Fibroblast of lung (primary cell): ENCODE measurements around the gene WARS2. TPM values are rescaled to one million over a fixed set of nuclear protein-coding genes. Genes with fewer than 3 reads are reported as not detected.
A peak's percentile ranks its signal among the peaks of the same experiment; 100 is the strongest.

ENCODE experiments used
- DNase-seq, 2 donors: peaks; one replicate each; pipeline versions ENCODE4 v3.0.0 to v3.0.0-alpha.2; 2010; ENCODE audit warnings: low read depth in 2 of 2
- H2AFZ ChIP-seq: 2 replicates; pipeline ENCODE4 v1.5.1; 2012; ENCODE audit warnings: low read length, control low read depth, inconsistent platforms
- H3K27ac ChIP-seq: 2 replicates; pipeline ENCODE4 v1.5.1; 2011; ENCODE audit warnings: low read length, control low read depth; ENCODE audit not compliant: insufficient read depth
- H3K27me3 ChIP-seq: 2 replicates; pipeline ENCODE4 v1.5.1; 2011; ENCODE audit warnings: mild to moderate bottlenecking, low read length; ENCODE audit not compliant: control insufficient read depth, insufficient read depth
- H3K36me3 ChIP-seq: 2 replicates; pipeline ENCODE4 v1.5.1; 2011; ENCODE audit warnings: low read length; ENCODE audit not compliant: control insufficient read depth, insufficient read depth
- H3K4me1 ChIP-seq: 2 replicates; pipeline ENCODE4 v1.5.1; 2011; ENCODE audit warnings: low read length; ENCODE audit not compliant: control insufficient read depth, insufficient read depth; ENCODE audit errors: extremely low read depth
- H3K4me2 ChIP-seq: 2 replicates; pipeline ENCODE4 v1.5.1; 2011; ENCODE audit warnings: low read length, control low read depth; ENCODE audit not compliant: insufficient read depth; ENCODE audit errors: extremely low read depth
- H3K4me3 ChIP-seq, 4 experiments: fragments of 200-600 bp in 1 of 4; sonication (generic) in 1 of 4; replicated peaks in 1 of 4; 2 replicates each; pipeline ENCODE4 v1.5.1; 2011 to 2016; ENCODE audit warnings: low read length in 4 of 4, low read depth in 3 of 4, mild to moderate bottlenecking in 3 of 4, control low read depth in 2 of 4, inconsistent platforms in 1 of 4, mixed read lengths in 1 of 4; ENCODE audit not compliant: insufficient read depth in 1 of 4; ENCODE audit errors: control extremely low read depth in 1 of 4
- H3K79me2 ChIP-seq: 2 replicates; pipeline ENCODE4 v1.5.1; 2012; ENCODE audit warnings: mild to moderate bottlenecking, low read length, inconsistent platforms; ENCODE audit not compliant: control insufficient read depth, insufficient read depth
- H3K9ac ChIP-seq: 2 replicates; pipeline ENCODE4 v1.5.1; 2011; ENCODE audit warnings: mild to moderate bottlenecking, low read length, control low read depth; ENCODE audit not compliant: insufficient read depth
- H3K9me3 ChIP-seq: 2 replicates; pipeline ENCODE4 v1.5.1; 2012; ENCODE audit warnings: low read depth, low read length; ENCODE audit not compliant: control insufficient read depth, insufficient read depth
- H4K20me1 ChIP-seq: 2 replicates; pipeline ENCODE4 v1.5.1; 2011; ENCODE audit warnings: low read length; ENCODE audit not compliant: control insufficient read depth, insufficient read depth; ENCODE audit errors: extremely low read depth
- EZH2 ChIP-seq: IDR thresholded peaks from 2 replicates; pipeline ENCODE4 v1.5.1; 2012; ENCODE audit warnings: low read length, control low read depth, mild to moderate bottlenecking; ENCODE audit errors: missing control alignments
- polyA plus RNA-seq, 2 donors: library from polyadenylated mRNA; depleted of rRNA in 1 of 2; stranded (reverse) in 1 of 2; unstranded in 1 of 2; fragments of >200 nt; gene quantifications; 2 replicates each; pipeline ENCODE4 v1.2.1, GENCODE V29; 2011 to 2012; ENCODE audit warnings: missing spikeins in 1 of 2
- total RNA-seq: library from RNA; depleted of rRNA; stranded (reverse); fragments of >200 nt; gene quantifications from 2 replicates; pipeline ENCODE4 v1.2.1, GENCODE V29; 2014
- TF ChIP-seq, protein P1 (sequence below), 2 donors: IDR thresholded peaks in 1 of 2; conservative IDR thresholded peaks in 1 of 2; 1 replicate in 1 of 2; 2 replicates in 1 of 2; pipeline ENCODE4 v1.5.1; 2011 to 2012; ENCODE audit warnings: low read length in 2 of 2, control low read depth in 1 of 2, inconsistent platforms in 1 of 2, low read depth in 1 of 2, mild to moderate bottlenecking in 1 of 2

The WARS2 gene
- total and polyA plus RNA-seq, 2 donors (not counting 1 experiment from before 2014, with no cell fraction given): 13.3 to 20.3 TPM

DNA sequence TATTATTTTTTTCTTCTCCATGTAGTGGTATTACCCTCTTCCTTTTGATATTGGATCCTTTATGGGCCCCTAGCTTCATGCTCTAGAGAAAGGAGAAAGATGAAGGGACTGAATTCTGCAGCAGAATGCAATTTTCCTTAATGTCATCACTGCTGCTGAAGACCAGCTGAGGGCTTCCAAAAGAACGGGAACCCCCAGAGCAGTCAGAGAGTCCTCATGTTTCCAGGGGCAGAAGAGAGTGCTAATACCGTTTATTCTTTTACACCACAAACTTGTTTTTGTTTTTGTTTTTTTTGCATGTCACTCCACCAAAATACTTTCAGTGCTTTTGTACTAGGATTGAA lies 131.2 kb downstream of the WARS2 start:
- no peaks in the 10 kb centered on the region for H3K79me2 ChIP-seq
- H3K4me3 ChIP-seq: no peak overlapping the region
- H4K20me1 ChIP-seq: no peaks in the 10 kb centered on the region
- H3K4me1 ChIP-seq: peaks cover 2% of the 10 kb centered on the region
- no peak overlapping the region for H3K27ac ChIP-seq
- TF ChIP-seq EZH2: no peak
- TF ChIP-seq, protein P1, sequence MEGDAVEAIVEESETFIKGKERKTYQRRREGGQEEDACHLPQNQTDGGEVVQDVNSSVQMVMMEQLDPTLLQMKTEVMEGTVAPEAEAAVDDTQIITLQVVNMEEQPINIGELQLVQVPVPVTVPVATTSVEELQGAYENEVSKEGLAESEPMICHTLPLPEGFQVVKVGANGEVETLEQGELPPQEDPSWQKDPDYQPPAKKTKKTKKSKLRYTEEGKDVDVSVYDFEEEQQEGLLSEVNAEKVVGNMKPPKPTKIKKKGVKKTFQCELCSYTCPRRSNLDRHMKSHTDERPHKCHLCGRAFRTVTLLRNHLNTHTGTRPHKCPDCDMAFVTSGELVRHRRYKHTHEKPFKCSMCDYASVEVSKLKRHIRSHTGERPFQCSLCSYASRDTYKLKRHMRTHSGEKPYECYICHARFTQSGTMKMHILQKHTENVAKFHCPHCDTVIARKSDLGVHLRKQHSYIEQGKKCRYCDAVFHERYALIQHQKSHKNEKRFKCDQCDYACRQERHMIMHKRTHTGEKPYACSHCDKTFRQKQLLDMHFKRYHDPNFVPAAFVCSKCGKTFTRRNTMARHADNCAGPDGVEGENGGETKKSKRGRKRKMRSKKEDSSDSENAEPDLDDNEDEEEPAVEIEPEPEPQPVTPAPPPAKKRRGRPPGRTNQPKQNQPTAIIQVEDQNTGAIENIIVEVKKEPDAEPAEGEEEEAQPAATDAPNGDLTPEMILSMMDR (conservative IDR thresholded peaks at IDR 0.05 in 1 of 2, IDR thresholded peaks at IDR 0.05 in 1 of 2; ENCODE audit: low read depth in 1 of 2, low read length in 2 of 2): no peak
- no peak for DNase-seq
- no peak overlapping the region for H3K4me2 ChIP-seq
- H3K27me3 ChIP-seq: peaks cover 40% of the 10 kb centered on the region
- no peak overlapping the region for H2AFZ ChIP-seq
- no peaks in the 10 kb centered on the region for H3K9me3 ChIP-seq
- H3K36me3 ChIP-seq: no peaks in the 10 kb centered on the region
- no peak overlapping the region for H3K9ac ChIP-seq

DNA sequence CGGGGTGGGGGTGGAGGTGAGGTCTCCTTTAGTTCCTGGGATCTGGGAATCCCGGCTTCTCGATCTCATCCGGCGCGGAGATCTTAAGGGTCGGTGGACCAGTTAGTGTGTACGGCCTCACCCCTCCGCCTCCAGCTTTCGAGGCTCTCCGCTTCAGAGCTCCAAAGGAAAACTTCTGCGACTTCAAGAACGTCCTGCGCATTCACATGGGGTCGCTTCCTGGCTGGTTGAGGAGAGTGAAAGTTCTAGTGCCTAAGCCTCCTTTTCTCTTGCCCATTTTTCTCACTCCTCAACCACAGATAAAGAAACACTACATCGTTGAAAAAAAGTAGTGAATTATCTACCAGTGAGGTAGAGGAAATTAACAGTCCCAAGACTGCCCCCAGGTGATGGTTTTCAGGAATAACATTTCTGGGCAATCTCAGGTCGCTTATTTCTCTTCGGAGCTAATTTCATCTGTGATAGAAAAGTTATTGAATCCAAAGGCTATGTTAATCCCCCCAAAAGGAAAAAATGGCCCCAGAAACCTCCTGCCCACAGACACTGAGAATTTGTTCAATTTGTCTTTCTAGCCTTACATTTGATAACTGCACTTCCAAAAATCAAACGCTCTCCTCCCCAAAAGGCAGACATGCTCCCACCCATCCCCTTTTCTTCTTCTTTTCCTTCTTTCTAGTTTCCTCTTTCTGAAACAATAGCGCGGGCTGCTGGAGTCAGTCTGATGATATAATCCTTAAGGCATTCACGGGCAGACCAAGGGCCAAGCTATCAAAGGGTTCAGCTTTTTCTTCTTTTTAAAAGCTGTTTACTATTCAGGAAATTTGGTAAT lies 131.8 kb downstream of the WARS2 start:
- Histone ChIP-seq H3K79me2 (no peaks in the 10 kb centered on the region), H3K9me3 (no peaks in the 10 kb centered on the region), H2AFZ (peak overlapping the region; percentile 55), H3K4me3 (peak overlapping the region; percentile 33 to 46 (median 44)), H4K20me1 (no peaks in the 10 kb centered on the region), H3K27me3 (peaks cover 46% of the 10 kb centered on the region), H3K4me2 (peak overlapping the region; percentile 85), H3K9ac (no peak overlapping the region), H3K4me1 (peaks cover 2% of the 10 kb centered on the region), H3K36me3 (no peaks in the 10 kb centered on the region), H3K27ac (no peak overlapping the region)
- peak; percentile 88 for TF ChIP-seq EZH2
- TF ChIP-seq, protein P1 (conservative IDR thresholded peaks at IDR 0.05 in 1 of 2, IDR thresholded peaks at IDR 0.05 in 1 of 2; ENCODE audit: low read depth in 1 of 2, low read length in 2 of 2): peak; percentile 61 to 66
- peak; percentile 47 to 74 for DNase-seq

DNA sequence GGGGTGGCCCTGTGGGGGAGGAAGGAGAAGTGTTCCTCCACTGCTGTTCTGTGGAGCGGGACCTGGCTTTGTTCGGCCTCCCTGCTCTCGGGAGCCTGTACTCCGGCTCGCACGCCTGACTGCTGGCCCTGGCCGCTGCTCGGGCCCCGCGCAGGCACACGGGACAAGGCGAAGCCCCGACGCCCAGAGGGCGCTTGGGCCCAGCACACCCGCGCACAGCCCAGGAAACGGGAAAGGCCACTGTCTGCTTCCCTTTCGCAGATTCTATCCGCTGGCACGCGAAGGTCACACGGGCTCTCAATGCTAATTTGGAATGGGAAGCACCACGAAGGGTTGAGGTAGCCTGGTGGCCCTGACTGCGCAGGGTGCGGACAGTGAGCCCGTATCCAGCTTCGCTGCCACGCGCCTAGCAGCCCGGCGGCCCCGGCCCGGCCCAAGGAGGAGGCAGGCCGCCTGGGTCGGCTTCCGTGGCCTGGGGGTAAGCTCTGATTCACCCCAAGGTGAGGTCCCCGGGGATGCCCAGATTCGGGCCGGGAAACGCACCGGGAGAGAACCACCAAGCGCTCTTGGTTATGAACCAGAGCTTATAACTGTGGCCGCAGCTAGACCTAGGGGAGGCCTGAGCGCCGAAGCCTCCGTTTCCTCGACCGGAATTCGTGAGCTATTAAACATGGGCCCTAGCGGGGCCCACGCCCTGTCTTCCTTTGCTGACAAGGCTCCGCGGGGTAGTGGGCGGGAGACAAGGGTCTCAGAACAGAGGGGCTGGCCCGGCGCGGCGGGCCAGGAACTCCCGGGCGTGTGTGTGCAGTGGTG lies 132.6 kb downstream of the WARS2 start:
- H3K36me3 ChIP-seq: no peaks in the 10 kb centered on the region
- no peak overlapping the region for H2AFZ ChIP-seq
- H3K4me1 ChIP-seq: peaks cover 2% of the 10 kb centered on the region
- no peak overlapping the region for H3K27ac ChIP-seq
- H3K27me3 ChIP-seq: peaks cover 51% of the 10 kb centered on the region
- no peaks in the 10 kb centered on the region for H3K79me2 ChIP-seq
- peak overlapping the region in 3 of 4 experiments; percentile 33 to 46 (median 43) for H3K4me3 ChIP-seq
- DNase-seq: no peak
- H3K9me3 ChIP-seq: no peaks in the 10 kb centered on the region
- H3K4me2 ChIP-seq: peak overlapping the region; percentile 85
- H3K9ac ChIP-seq: peak overlapping the region; percentile 13
- no peaks in the 10 kb centered on the region for H4K20me1 ChIP-seq
- TF ChIP-seq, protein P1 (conservative IDR thresholded peaks at IDR 0.05 in 1 of 2, IDR thresholded peaks at IDR 0.05 in 1 of 2; ENCODE audit: low read depth in 1 of 2, low read length in 2 of 2): no peak
- TF ChIP-seq EZH2: peak; percentile 59
